ENCODE data around the gene TMEM8B. TPM values are rescaled to one million over a fixed set of nuclear protein-coding genes. Genes with fewer than 3 reads are reported as not detected.

Gene TMEM8B
- total RNA-seq, result 16.6 TPM

GRCh38 chr9:35829084-35829763 lies at the start of gene TMEM8B:
TMEM8B (plus strand) TSS chr9:35829228; CDS start chr9:35829448, 220 bp downstream.

GRCh38 chr9:35791297-35791921 lies 37.6 kb upstream of the TMEM8B start, which contains the start of gene NPR2:
NPR2 (plus strand) TSS chr9:35791591; CDS start chr9:35792409, 818 bp downstream.

GRCh38 chr9:35812025-35812602 lies 16.9 kb upstream of the TMEM8B start, which contains the start of gene SPAG8:
SPAG8 (minus strand) TSS chr9:35812262; CDS start chr9:35812147, 115 bp downstream.

GRCh38 chr9:35814841-35815543 lies 14.0 kb upstream of the TMEM8B start, which contains the start of gene HINT2:
HINT2 (minus strand) TSS chr9:35815042; CDS start chr9:35814979, 63 bp downstream.

GRCh38 chr9:35828716-35829083 lies 328 bp upstream of the TMEM8B start, which contains the start of gene FAM221B:
FAM221B (minus strand) TSS chr9:35828732; CDS start chr9:35826161, 2,571 bp downstream.

GRCh38 chr9:35870351-35870923 lies 41.4 kb downstream of the TMEM8B start, which contains the start of gene OR13J1:
OR13J1 (minus strand) TSS chr9:35870401; CDS start chr9:35870401, 0 bp downstream.

GRCh38 chr9:35905912-35906679 lies 77.1 kb downstream of the TMEM8B start, which contains the start of gene HRCT1:
HRCT1 (plus strand) TSS chr9:35906202; CDS start chr9:35906288, 86 bp downstream.

GRCh38 chr9:35909274-35909673 lies 80.2 kb downstream of the TMEM8B start, which contains the start of gene SPAAR:
SPAAR (plus strand) TSS chr9:35909490; CDS start chr9:35910464, 974 bp downstream.

Other genes starting within 250 kb of the TMEM8B start
- gene TESK1, start 224.0 kb upstream of the TMEM8B start, total RNA-seq, result 23.4 TPM
- gene CD72, start 210.8 kb upstream of the TMEM8B start, total RNA-seq, result 2.5 TPM
- gene SIT1, start 178.3 kb upstream of the TMEM8B start, total RNA-seq, result not detected
- 5,655 TPM for gene RMRP, start 171.2 kb upstream of the TMEM8B start, total RNA-seq
- 8.9 TPM for gene CCDC107, start 170.9 kb upstream of the TMEM8B start, total RNA-seq
- gene ARHGEF39, start 164.0 kb upstream of the TMEM8B start, total RNA-seq, result 1.9 TPM
- gene CA9, start 155.3 kb upstream of the TMEM8B start, total RNA-seq, result 0.88 TPM
- gene TPM2, start 139.3 kb upstream of the TMEM8B start, total RNA-seq, result 288 TPM
- gene TLN1, start 97.0 kb upstream of the TMEM8B start, total RNA-seq, result 160 TPM
- gene CREB3, start 96.6 kb upstream of the TMEM8B start, total RNA-seq, result 32.2 TPM
- 60.5 TPM for gene GBA2, start 80.0 kb upstream of the TMEM8B start, total RNA-seq
- gene RGP1, start 79.9 kb upstream of the TMEM8B start, total RNA-seq, result 21.8 TPM
- 2.3 TPM for gene MSMP, start 75.0 kb upstream of the TMEM8B start, total RNA-seq
- gene NPR2, start 37.6 kb upstream of the TMEM8B start, total RNA-seq, result 30.7 TPM
- gene SPAG8, start 17.0 kb upstream of the TMEM8B start, total RNA-seq, result 2.9 TPM
- gene HINT2, start 14.2 kb upstream of the TMEM8B start, total RNA-seq, result 17.0 TPM
- not detected for gene FAM221B, start 496 bp upstream of the TMEM8B start, total RNA-seq
- gene OR13J1, start 41.2 kb downstream of the TMEM8B start, total RNA-seq, result not detected
- not detected for gene HRCT1, start 77.0 kb downstream of the TMEM8B start, total RNA-seq
- gene SPAAR, start 80.3 kb downstream of the TMEM8B start, total RNA-seq, result 0.33 TPM
- not detected for gene OR2S2, start 128.9 kb downstream of the TMEM8B start, total RNA-seq
- gene RECK, start 207.7 kb downstream of the TMEM8B start, total RNA-seq, result 34.2 TPM

All from camera-type eye (tissue), 1 donor.